ENCODE results near the gene ADAMTS12.

The ADAMTS12 gene

DNA sequence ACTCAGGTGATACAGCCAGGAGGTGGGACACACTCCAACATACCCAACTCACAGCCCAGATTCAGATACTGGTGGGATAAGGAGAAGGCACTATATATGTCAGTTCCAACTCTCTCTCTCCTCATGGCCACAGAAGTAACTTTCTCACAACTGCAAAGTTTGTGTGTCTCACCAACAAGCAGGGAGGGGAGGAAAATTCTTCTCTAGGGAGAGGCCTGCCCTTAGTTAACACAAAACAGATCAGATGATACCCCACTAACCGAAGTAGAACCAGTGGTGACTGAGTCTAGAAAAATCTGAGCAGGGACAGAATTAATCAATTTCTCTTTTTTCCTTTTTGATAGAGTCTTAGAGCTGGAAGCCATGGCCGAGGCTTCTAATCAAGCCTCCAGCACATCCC lies 133.1 kb downstream of the ADAMTS12 start:
- DNase-seq = no peak

DNA sequence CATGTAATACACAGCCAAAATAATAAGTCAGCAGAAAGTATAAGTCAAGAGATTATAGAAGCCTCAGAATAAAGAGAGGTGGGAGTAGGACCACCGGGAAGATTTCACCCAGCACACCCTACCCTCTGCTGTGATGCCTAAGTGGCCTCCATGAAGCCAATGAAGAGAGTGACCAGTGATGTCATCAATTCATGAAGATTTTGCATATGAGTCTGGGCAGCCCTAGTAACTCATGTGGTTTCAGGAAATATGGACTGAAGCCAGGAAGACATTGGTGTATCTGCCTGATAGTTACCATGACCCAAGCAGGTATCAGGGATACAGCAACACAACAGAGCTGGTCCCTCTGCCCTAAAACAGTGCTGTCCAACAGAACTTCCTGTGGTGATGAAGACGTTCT lies 135.3 kb downstream of the ADAMTS12 start:
- DNase-seq = no peak

DNA sequence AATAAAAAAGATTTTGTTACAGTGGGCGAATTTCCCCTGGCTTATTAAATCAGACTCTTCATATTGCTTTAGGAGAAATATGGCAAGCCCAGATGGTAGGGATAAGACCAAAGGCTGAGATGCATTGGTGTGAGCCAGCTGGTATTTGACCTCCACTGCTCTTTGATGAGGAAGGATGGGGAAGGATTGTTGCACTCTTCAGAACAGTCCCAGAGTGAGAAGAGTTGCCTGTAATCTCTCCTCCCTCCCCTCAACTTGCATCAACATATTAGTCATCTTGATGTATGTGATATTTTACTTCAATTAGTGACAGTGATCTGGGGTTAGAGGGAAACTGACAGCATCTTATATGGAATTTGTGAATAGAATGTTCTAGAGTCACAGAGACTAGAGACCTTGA lies 136.6 kb downstream of the ADAMTS12 start:
- DNase-seq = no peak

DNA sequence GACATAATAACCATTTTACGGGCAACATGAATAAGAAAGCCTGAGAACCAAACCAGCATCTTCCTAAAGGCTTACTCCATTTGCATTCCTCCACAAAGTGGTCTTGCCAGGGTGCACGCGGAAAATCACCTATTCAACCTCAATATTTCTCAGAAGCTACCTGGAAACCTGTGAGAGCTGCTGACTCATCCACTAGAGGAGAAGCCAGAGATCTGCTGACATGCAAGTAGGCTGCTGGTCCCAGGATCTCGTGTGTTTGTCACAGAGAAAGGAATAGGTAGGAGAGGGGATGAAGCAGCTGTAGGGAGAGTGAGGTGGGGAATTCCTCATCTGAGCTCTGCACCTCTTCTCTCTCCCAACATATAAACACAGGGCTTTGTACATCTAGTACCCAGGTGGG lies 138.1 kb downstream of the ADAMTS12 start:
- no peak for DNase-seq

DNA sequence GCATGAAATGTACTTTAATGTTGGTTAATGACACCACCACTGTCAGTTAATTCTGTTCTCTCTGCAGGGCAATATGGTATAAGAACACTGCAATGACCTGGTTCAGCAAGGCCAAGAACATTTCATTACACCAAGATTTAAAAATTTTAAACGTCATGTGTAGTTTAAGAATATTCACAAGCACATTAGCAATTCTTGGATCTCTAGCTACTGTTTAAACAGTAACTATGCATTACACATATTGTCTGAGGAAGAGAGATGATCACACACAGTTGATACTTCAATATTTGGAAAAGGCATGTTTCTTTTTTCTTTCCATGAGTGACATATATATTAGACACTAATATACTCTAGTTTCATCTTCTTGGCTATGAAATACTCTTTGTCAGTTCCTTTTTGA lies 143.0 kb downstream of the ADAMTS12 start:
- DNase-seq = no peak

DNA sequence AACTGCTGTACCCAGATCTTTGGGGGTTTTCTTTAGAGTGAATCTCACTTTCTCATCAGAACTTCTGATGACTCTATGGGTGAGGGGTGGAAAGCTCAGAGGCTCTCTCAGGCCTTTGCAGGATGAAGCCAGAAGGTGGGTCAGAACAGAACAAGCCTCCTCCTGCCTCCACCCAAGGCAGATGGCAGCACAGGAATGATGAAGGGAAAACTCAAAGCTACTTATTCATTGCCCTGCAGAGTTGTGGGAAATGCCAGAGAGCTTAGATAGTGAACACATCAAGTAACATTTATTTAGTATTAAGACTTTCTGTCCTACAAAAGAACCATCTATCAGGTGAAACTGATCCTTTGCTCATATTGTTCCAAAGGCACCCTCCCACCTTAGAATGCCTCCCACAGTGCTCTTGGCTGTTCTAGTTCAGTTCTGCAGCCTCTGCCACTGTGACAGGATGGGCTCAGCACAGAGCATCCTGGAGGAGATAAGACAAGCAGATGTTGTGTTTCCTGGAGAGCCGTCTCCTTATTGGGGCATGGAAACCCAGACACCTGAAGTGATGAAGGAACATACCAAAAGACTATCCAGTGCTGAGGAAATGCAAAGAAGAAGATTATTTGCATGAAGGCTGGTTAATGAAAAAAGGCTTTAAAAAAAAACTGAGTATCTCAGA lies 146.6 kb downstream of the ADAMTS12 start:
- no peak for DNase-seq

DNA sequence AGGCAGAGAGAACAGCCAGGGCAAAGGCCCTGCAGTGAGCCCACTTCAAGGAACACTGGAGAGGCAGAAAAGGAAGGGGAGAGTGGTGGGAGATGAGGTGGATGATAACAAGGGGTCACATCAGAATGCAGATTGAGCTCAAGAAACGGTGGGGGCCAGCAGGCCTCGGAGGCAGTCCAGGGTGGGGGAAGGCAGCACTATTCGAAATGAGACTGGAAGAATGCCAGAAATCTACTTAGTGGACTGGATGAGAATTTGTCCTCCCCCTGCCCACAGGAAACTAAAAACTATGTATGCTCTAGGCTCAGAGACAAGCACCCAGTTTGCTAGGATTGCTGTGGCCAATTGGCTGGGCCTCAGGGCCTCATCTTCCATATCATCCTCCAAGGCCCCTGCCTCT lies 148.7 kb downstream of the ADAMTS12 start:
- no peak for DNase-seq

DNA sequence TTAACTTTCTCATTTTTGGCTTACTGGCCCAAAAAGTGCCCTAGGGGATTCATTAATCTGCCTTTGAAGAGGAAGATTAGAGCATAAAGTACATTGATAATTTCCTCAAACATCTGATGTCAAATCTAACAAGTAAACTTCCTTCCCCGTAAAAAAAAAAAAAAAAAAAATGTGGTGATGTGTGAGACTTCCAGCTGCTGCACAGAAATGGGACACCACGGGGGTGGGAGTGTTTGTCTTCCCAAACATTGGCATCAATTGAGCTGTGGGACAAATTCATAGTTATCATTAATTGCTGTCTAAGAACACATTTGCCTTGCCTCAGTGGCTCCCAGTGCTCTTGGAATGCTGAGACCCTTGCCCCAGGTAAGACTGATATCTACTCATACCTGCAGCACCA lies 149.6 kb downstream of the ADAMTS12 start:
- DNase-seq = no peak

DNA sequence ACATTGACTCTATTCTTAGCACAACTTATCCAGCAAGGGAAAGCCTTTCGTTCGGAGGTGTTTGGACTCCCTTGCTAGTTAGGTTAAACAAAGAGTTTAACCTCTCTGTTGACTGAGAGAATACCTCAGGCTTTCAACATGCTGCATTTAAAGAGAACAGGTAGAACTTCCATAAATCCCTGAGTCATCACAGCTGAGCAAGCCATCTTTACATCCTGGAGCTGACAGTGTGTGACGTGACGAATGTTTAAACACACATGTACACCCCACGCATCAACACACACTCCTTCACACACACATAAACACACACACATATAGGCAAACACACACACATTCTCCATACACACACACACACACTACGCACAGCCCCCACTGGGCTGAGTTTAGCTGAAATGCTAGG lies 152.8 kb downstream of the ADAMTS12 start:
- no peak for DNase-seq

DNA sequence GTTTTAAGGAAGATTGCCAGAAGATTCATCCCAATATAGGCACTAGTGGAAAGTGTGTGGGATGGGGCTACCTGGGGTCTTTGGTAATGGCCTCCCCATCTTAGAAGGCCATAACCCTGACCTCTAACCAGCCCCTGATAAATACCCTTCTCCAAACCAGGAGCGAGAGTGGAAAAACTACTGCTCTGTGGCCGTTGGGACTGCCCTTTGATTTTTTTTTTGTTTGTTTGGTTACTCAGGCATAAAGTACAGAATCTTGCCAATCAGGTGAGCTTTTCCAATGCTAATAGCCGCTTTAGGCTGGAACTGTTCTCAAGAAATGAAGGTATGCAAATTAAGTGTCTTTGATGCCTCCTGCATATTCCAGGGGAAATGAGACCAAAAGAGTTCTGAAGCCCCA lies 153.7 kb downstream of the ADAMTS12 start:
- DNase-seq = no peak

DNA sequence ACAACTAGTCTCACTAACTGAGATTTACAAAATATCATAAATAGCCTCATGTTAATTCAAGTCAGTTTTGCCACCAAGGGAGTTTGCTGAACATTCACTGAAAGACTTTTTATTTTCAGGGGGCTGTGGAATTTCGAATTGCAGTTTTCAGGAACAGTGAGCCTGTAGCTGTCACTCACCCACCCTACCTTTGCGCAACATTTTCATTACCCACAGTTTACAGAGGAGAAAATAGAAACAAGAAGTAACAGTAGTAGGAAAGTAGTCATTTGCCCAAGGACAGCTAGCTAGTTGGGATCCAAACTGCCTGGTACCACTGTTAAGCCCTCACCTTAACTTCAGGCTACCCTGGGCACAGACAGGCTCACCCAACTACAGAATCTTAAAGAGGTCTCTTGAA lies 154.1 kb downstream of the ADAMTS12 start:
- no peak for DNase-seq

DNA sequence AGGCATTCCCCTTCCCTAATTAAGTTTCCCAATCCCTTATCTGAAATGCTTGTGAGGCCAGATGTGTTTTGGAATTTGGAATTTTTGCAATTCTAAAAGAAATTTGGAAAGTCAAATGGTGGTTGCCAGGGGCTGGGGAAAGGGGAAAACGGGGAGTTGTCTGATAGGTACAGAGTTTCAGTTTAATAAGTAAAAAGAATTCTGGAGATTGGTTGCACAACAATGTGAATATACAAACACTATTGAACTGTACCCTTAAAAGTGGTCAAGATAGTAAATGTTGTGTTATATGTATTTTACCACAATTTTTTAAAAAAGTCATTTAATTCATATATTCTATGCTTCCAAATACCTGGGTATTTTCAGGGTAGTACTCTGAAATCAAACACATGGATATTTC lies 154.5 kb downstream of the ADAMTS12 start:
- no peak for DNase-seq

DNA sequence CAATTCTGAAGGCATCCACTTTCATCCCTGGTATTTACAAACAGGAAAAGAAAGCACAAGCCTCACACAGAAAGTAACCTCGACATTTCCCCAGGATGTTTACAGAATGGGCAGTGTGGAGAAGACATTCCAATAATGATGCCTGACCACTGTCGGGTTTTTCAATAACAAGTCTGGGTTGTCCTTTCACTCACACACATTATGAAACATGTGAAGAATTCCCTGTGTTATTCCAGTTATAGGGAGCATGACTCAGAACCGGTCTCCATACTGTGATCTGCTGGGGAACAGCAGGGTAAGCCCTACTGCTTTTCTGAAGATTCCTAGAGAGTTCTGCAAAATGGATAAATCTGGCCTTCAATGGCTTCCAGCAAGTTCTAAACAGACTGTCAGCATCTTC lies 155.3 kb downstream of the ADAMTS12 start:
- no peak for DNase-seq

DNA sequence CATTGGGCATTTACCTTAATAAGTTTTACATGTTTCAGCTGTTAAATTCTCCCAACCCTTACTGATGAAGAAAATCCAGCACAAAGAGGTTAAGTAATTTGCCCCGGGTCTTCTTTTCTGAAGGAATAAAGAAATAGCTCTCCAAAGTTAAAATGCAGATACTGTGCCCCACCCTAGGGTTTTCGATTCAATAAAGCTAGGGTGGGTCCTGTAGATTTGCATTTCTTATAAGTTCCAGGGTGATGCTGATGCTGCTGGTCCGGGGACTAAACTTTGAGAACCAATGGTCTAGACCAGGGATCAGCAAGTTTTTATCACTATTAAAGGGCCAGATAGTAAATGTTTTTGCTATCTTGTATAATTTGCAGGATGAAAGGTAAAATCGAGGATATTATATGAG lies 156.7 kb downstream of the ADAMTS12 start:
- no peak for DNase-seq

DNA sequence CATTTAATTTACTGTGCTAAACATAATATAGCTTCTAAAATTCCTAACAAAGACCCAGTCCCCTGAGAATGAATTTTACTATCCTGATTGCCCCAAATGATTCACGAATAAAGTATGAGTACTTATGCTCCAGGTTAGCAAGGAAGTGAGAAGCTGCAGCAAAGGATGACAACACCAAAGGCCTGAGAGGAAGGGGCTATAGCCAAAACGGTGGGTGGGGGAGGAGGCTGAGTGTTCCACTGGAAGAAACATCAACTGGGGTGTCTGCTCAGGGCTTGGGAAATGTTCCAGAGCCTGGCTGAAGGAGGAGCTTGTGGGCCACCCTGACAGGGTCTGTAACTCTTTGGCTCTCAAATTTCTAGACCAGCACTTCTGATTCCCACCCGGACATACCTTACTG lies 157.3 kb downstream of the ADAMTS12 start:
- DNase-seq = no peak

DNA sequence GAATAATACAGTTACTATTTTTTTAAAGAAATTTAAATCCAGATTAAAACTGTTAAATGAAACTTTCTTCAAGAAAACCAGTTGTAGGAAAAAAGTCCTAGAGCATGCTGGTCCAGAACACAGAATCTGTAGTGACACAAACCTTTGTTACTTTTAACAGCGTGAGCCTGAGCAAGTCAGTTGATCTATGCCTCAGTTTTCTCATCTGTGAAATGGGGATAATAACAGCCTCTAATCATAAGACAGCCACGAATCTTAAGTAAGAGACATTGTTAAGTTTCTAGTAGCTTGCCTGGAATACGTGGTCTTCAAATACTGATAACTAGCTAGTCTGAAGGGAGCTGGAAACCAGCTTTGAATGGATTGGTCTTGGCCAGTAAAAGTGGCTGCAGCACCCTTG lies 158.6 kb downstream of the ADAMTS12 start:
- DNase-seq = no peak

DNA sequence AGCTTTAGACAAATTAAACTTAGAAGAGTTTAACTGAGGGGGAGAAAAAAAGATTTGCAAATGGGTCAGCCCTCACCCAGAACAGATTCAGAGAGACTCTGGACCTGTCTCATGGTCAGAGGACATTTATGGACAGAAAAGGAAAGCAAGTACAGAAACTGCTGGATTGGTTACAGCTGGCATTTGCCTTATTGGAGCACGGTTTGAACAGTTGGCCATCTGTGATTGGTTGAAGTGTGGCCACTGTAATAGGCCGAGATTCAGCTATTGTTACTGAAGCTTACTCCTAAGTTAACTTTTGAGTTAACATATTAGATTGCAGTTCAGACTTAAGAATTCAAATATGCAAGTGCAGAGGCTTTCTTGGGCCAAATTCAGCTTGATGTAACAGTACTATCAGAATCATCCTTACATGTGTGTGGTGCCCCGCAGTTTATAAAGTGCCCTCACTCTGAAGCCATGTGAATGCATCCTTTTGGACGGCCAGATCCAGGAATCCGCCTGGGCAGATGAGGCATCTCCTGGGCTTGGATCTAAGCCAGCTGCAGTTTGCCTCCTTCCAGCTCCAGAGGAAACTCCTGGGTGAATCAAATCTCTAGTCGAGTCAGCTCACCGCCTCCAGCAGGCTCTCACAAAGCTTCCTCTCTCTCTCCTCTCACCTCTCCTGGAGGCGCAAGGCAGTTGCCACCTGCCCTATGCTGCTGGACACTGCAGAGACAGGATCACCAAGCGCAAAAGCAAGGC lies 165.2 kb downstream of the ADAMTS12 start:
- DNase-seq = no peak

DNA sequence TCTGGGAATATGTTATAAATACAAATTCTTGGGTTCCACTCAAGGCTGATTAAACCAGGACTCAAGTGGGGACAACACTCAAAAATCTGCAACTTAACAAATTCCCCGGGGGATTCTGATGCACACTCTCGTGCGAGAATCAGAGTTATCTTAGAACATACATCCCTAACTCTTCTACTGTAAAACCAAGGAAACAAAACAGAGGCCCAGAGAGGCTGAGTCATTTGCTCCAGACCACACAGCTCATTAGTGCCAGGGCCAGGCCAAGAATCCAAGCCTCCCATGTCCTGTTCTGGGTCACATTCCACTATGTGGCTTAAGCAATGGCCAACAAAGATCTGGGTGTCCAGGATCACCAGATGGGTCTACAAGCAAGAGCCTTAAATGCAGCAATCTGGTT lies 166.0 kb downstream of the ADAMTS12 start:
- DNase-seq = no peak

DNA sequence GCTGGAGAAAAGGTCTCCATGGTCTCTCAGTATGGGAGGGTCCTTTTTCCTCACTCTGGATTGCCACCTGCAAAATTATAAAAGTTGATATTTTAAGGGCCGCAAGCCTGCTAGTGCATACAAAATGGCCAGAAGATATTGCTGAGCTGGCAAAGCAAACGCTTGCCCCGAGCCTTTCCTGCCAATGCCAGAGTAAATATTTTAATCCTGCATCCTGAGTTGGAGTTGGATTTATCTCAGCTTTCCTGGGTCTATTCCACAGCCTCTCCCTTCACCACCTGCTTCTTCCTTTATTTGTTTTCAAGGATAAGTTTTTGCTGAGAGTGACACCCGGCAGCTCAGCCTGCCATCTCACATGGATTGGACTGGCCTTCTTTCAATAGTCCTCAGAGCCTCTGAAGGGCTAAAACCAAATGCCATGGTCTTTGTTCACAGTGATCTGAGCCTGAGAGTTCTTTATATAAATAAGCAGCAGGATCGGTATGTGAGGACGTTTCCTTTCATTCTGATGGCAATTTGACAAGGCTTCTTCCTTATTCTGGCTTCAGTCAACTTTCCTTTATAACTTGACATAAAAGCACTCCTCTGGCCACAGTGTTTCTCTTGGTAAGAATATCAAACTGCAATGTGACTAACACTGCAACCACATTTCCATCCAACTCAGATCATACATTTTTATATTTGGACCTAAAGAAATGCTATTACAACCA lies 170.1 kb downstream of the ADAMTS12 start:
- DNase-seq = no peak

DNA sequence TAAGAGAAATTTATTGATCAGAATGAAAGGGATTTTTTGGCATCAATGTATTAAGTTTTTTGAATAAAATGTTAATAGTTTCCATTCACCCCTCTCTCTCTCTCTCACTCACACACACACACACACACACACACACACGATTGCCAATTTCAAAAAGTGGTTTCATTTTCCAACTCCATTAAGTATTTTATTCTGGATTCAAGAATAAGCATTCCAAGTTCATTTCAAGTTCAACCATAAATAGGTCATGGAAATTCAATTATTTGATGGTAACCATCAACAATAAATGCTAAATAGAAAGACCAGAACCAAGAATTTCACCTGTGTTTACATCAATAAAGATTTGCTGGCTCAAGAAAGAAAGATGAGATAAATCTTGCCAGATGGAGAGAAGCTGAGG lies 171.6 kb downstream of the ADAMTS12 start:
- no peak for DNase-seq

DNA sequence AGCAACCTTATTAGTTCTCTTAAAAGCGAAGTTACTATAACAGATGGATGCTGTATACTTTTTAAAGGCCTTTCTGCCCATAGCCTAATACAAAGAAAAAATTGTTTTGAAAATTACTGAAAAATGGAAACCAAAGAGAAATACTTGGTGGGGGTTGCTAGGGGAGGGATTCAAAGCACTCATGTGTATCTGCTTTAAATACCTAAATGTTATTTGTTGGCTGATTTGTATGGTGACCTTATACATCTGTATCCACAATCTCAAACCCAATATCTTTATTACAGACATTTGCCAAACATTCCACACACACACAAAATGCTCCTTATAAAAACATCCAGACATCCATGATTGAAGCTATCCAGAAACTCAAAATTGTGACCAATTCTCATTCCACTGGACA lies 172.0 kb downstream of the ADAMTS12 start:
- DNase-seq = no peak

DNA sequence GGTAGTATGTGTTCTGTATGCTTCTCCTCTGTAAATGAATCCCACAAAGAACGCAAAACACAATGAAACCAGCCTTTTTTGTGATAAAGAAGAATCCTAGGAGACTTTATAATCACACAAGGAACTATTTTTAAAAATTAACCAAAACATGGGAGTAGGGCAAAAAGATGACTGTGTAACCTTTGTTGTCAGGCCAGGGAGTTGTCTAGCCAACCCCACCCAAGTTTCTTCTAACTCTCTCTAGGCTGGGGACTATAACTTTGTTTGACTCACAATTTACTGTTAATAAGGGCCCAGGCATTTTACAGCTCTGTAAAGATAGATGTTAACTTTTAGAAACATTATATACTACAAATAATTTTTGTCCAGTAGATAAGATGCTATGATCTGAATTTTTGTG lies 176.1 kb downstream of the ADAMTS12 start:
- no peak for DNase-seq

DNA sequence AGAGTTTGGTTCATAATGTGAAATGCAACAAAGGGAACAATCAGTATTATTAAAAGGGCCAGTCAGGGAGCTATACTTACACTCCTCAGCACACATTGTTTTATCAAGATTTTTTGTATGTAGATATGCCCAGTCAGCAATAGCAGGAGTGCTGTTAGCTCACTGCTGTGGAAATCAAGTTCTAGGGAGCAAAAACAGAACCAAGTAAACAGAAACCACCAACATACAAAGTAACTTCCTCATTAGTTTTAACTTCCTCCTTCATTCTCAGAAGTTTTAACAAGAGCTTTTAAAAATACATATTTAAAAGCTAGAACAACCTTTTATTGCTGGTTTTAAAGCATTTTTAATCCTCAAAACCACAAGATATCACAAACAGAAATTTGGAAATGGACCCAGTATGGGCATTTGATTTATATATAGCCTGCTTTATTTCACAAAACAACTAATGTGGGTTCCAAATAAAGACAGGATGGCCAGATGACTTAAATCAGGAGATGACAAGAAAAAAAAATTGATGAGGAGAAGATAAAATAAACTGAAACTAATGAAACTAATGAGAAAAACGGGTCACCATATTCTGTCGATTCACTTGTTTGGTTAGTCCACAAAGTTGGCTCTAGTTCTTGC lies 178.5 kb downstream of the ADAMTS12 start:
- peak in 2 of 4 experiments; percentile 17 to 23 for DNase-seq

DNA sequence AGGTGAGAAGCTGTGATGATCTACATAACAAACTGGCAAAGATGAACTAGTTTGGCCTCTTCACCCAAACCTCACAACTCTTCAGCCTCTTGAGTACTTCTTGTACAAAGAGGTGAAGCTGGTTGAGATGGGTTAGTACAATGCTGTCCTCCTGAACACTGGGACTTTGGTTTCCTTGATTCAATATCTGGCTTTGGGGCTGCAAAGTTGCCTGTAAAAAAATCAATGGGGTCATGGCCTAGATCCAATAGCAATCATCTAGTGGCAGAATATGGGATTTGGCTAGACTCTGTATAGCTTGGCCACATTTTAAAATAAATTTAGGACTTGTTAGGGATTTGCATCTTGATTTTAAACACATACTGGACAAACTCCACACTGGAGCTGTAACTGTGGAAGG lies 179.1 kb downstream of the ADAMTS12 start:
- no peak for DNase-seq
